DMS114 treated with DMSO at 0.1 percent for 48 hours (cell line): ENCODE results near the gene PER1.

Experiments used
- DNase-seq: peaks from one replicate; lab custom pipeline; 2025; ENCODE audit not compliant: unreplicated experiment; lab: John Stamatoyannopoulos, UW

Gene PER1

DNA sequence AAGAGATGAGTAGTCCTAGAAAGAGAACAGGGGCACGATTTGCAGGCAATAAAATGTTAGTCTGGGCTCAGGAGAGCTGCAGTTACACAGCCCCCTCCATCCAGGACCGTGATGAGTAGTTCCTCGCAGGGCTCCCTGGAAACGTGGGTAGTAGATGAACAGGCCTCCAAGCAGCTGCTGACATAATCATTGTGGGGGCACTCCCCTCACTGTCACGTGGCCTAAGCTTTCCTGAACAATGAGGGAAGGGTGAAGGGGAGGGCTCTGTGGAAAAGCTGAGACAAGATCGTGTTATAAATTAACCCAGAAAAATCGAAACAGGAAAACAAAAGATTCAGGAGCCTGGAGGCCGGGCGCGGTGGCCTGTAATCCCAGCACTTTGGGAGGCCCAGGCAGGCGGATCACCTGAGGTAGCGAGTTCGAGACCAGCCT lies 1.3 kb upstream of the PER1 start:
- DNase-seq, result no peak

GRCh38 chr17:8153031-8153451 lies 837 bp upstream of the PER1 start:
- DNase-seq, result no peak

GRCh38 chr17:8151641-8152111 lies 528 bp downstream of the PER1 start:
- no peak for DNase-seq

GRCh38 chr17:8151120-8151640 lies 1.0 kb downstream of the PER1 start:
- peak; percentile 62 for DNase-seq

GRCh38 chr17:8150194-8151119 lies 1.7 kb downstream of the PER1 start:
- DNase-seq, result no peak

DNA sequence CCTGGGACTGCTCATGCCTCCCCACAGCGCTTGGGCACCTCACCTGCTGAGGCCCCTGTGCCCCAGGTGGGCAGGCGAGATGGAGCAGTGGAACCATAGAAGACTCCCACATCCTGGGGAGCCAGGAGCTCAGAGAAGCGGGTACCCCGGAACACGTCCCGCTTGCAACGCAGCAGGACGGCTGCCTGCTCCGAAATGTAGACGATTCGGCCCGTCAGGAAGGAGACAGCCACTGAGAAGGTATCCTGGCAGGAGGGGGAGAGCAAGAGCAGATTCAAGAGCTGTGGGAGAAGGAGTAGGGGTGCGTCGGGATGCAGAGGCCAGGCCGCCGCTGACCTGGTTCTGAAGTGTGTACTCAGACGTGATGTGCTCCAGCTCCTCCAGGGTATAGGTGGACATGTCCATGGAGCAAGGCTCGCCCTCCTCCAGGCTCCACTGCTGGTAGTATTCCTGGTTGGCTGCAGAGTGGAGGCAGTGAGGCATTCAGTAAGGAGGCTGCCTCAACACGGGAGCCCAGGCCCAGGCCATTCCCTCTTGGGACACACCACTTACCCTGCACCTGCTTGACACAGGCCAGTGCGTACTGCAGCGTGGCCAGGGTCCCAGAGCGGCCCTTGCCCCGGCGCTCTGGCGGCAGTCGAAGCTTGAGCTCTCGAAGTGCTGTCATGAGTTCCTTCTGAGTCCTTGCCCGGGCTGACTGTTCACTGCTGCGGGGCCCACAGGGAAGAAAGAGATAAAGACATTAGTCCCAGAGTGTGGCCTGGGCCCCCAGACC lies 2.6 kb downstream of the PER1 start:
- no peak for DNase-seq

DNA sequence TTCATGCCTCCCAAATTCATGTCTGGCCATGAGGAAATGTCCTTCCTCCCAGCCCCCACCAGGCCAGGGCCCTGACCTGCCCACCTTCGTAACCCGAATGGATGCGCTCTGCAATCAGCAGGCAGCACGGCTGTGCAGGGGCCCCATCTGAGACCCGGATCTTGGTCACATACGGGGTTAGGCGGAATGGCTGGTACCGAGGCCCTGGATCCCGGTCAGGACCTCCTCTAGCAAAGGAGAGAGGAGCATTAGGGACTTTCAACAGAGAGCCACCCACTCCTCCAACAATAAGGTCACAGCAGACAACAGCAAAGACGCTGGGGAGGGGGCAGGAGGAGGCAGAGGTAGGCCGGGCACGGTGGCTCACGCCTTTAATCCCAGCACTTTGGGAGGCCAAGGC lies 3.6 kb downstream of the PER1 start:
- DNase-seq, result no peak

- no peak for DNase-seq
These were observed 4.3 kb downstream of the PER1 start for GRCh38 chr17:8147805-8148404.

DNA sequence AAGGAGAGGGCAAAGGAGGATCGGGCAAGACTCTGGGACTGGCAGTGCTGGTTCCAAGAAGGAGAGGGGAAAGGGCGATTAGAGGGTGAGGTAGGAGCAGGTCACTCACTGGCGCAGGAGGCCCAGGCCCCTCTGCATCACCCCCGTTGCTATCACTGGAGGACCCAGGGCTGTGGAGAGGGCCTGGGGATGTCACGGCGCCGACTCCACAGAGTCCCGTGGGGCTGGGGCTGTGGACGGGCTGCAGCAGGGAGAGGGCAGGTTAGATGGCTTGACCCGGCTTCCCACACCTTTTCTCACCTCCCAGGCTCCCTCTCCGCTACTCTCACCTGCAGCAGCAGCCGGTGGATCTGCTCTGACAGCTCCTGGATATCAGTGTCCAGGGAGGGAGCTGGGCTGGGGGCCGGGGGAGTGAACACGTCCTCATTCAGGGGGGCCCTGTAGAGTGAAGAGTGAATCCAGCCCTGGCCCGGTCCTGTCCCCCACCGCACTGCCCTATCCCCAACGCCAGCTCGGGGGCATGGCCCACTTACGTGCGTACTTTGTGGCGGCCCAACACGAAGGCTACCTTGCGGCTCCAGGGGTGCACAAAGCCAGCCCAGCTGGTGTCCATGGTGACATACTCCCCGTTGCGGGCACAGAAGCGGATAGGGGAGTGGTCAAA lies 4.9 kb downstream of the PER1 start:
- no peak for DNase-seq

GRCh38 chr17:8146381-8147140 lies 5.6 kb downstream of the PER1 start:
- no peak for DNase-seq

DNA sequence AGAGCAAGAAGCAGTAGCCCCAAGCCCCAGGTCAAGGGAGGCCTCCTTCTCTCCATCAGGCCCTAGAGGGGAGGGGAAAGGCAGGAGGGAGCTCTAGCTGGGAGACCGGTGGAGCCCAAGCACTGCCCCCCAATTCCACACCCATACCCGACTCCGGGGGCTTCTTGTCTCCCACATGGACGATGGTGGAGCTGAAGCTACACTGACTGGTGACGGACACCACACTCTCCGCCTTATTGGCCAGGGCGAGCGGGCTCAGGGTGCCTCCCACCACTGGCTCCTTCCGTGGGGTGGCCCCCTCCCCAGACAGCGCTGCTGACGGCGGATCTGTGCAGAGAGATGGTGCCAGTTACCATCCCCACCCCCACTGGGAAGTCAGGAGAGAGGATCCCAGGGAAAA lies 6.4 kb downstream of the PER1 start:
- DNase-seq, result no peak

GRCh38 chr17:8144401-8145231 lies 7.6 kb downstream of the PER1 start:
- DNase-seq, result no peak

- no peak for DNase-seq
These were observed 8.4 kb downstream of the PER1 start for GRCh38 chr17:8143581-8144400.

- DNase-seq, result no peak
These were observed 9.2 kb downstream of the PER1 start for GRCh38 chr17:8142887-8143580.

GRCh38 chr17:8142158-8142886 lies 9.9 kb downstream of the PER1 start:
- no peak for DNase-seq

DNA sequence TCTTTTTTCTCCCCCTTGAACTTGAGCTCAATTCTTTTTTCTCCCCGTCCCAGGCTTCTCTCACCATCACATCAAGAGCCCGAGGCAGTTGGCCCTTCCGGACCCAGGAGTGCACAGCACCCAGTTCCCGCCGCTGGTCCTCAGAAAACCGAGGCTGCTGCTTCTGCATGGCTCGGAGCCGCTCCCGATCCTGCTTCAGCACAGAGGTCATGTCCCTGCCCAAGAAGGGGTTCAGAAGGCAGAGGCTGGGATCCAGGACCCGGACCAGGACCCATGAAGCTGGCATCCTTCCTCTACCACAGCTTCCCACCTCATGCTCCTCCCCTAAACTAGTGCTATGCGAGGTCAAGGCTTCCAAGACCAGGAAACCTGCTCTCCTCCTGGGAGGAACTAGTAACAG lies 10.5 kb downstream of the PER1 start:
- no peak for DNase-seq

DNA sequence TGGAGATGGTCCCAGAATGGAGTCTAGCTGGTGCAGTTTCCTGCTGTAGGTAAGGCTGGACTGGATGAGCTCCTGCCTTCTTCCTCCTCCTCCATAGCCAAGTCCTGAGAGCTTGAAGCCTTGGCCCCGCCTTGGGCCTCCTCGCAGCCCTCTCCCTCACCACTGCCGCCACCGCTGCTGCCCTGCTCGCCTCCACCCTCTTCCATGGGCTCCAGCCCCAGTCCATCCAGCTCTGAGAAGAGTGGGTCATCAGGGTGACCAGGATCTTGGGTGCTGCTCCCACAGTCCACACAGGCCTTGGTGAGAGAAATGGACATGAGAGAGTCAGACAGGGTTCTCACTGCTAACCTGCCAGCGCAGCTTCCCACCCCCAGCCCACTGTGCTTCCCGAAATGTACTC lies 11.2 kb downstream of the PER1 start:
- no peak for DNase-seq
